ENCODE measurements around the gene USH1C. TPM values are rescaled to one million over a fixed set of nuclear protein-coding genes. Genes with fewer than 3 reads are reported as not detected.

Gene USH1C
- 1 to 10 TPM; 3.5 to 9.8 (median 7.6) TPM for total RNA-seq
- polyA plus RNA-seq: 10 to 100 TPM; 10.1 to 44.3 TPM

- intact Hi-C loops (cut with DNase I): no loop called here
- WGBS, 2 donors: 8 to 11% methylated on average over 27 to 32 of the region's 32 CpGs
- Histone ChIP-seq H3K27me3 (no peaks in the 10 kb centered on the region), H3K27ac (peak within 1 kb of the TSS; percentile 17 to 31 (median 22)), H3K36me3 (no peaks in the 10 kb centered on the region), H3K4me1 (peaks cover 0 to 6% (median 0%) of the 10 kb centered on the region in 3 donors), H3K9me3 (no peaks in the 10 kb centered on the region), H3K4me3 (peak within 1 kb of the TSS in 3 of 4 donors; percentile 13 to 38 (median 26))
- ATAC-seq (peak; percentile 73 to 84 (median 83)), FAIRE-seq (no peak), DNase-seq (peak; percentile 27 to 80 (median 64))
- no peak for TF ChIP-seq CTCF (IDR thresholded peaks at IDR 0.05)
Measured at GRCh38 chr11:17544181-17544622, at the start of gene USH1C. Gene USH1C (minus strand): TSS chr11:17544416. CDS start chr11:17544307, 109 bp downstream.

DNA sequence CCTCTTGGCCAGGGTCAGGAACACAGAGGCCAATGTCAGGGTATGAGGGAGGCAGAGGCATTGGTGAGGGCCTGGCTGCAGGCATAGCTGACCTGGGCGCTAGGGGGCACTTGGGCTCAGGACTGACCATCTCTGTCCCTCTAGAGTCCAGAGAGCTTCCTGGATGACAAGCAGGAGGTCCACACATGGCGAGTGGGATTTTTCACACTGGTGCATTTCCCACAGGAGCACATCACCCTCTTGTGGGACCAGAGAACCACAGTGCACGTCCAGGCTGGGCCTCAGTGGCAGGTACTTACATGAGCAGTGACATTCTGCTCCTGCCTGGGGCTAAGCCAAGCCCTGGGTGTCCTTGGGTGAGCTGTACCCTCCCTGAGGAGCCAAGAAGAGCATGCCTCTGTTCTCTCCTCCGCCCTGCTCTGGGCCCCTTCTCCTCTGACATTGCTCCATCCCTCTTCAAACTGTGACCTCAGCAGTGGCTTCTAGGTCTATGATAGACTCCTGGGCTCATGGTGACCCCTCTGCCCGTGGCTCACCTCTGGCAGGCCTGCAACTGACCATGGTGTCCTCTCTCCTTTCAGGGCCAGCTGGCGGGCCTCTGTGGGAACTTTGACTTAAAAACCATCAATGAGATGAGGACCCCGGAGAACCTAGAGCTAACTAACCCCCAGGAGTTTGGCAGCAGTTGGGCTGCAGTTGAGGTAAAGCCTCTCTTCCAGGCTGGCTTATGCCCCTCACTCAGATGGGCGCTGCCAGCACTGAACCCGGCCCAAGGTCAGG lies 49.4 kb upstream of the USH1C start:
- DNase-seq: peak in 1 of 6 donors; percentile 5
- no peak for ATAC-seq
- Histone ChIP-seq H3K4me1 (no peaks in the 10 kb centered on the region), H3K4me3 (no peak overlapping the region), H3K36me3 (no peaks in the 10 kb centered on the region), H3K9me3 (no peaks in the 10 kb centered on the region), H3K27ac (no peak overlapping the region), H3K27me3 (no peaks in the 10 kb centered on the region)
- no peak for FAIRE-seq
- TF ChIP-seq CTCF (IDR thresholded peaks at IDR 0.05): no peak
- intact Hi-C loops (cut with DNase I): loop anchor here in 1 of 3 donors (10.0 kb wide), 1 partner anchor 381 kb away; no protein-coding TSS in a partner anchor
- 63 to 67% methylated on average over 9 of the region's 9 CpGs for WGBS, 2 donors

- no peak for TF ChIP-seq CTCF (IDR thresholded peaks at IDR 0.05)
- intact Hi-C loops (cut with DNase I): loop anchor here in 1 of 3 donors (10.0 kb wide), 1 partner anchor 384 kb away; no protein-coding TSS in a partner anchor
- Histone ChIP-seq H3K4me1 (no peaks in the 10 kb centered on the region), H3K27ac (no peak overlapping the region), H3K4me3 (no peak overlapping the region), H3K27me3 (no peaks in the 10 kb centered on the region), H3K9me3 (no peaks in the 10 kb centered on the region), H3K36me3 (no peaks in the 10 kb centered on the region)
- FAIRE-seq: no peak
- DNase-seq: peak in 1 of 6 donors; percentile 6
- WGBS, 2 donors: 72 to 80% methylated on average over 11 of the region's 11 CpGs
- no peak for ATAC-seq
Measured at GRCh38 chr11:17591293-17591692, 47.1 kb upstream of the USH1C start.

- no peaks in the 10 kb centered on the region for H3K27me3 ChIP-seq
- no peak for FAIRE-seq
- H3K27ac ChIP-seq: no peak overlapping the region
- DNase-seq: peak in 1 of 6 donors; percentile 0
- intact Hi-C loops (cut with DNase I): loop anchor here in 1 of 3 donors (10.0 kb wide), 1 partner anchor 384 kb away; no protein-coding TSS in a partner anchor
- no peak overlapping the region for H3K4me3 ChIP-seq
- H3K36me3 ChIP-seq: no peaks in the 10 kb centered on the region
- no peak for TF ChIP-seq CTCF (IDR thresholded peaks at IDR 0.05)
- H3K4me1 ChIP-seq: no peaks in the 10 kb centered on the region
- no peaks in the 10 kb centered on the region for H3K9me3 ChIP-seq
- ATAC-seq: no peak
- WGBS, 2 donors: 83 to 85% methylated on average over 7 of the region's 7 CpGs
Measured at GRCh38 chr11:17590463-17590862, 46.2 kb upstream of the USH1C start.

- FAIRE-seq (no peak), ATAC-seq (no peak), DNase-seq (no peak)
- WGBS, 2 donors: 65 to 80% methylated on average over 4 of the region's 4 CpGs
- Histone ChIP-seq H3K4me3 (no peak overlapping the region), H3K27ac (no peak overlapping the region), H3K36me3 (no peaks in the 10 kb centered on the region), H3K4me1 (no peaks in the 10 kb centered on the region), H3K9me3 (no peaks in the 10 kb centered on the region), H3K27me3 (no peaks in the 10 kb centered on the region)
- intact Hi-C loops (cut with DNase I): no loop called here
- TF ChIP-seq CTCF (IDR thresholded peaks at IDR 0.05): no peak
Measured at GRCh38 chr11:17588721-17589120, 44.5 kb upstream of the USH1C start.
